Measurements from ENCODE around the gene SF3A2.

DNA sequence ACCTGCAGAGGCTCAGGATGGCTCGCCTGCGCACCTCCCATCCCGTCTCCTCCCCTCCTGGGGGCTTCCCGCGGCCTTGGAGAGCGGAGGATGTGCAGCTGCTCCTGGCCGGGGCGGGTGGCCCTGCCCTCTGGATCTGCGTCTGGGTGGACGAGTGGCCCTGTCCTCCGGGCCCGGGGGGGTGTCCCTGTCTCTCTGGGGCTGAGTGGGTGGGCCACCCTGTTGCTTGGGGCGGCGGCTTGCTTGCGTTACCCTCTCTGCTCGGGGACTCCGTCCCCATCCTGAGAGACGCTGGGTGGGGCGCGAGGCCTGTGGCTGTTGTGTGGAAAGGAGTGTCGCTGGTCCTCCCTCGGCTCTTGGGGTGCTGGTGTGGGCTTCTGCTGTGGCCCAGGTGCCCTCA lies 38.3 kb upstream of the SF3A2 start:
- no peak for TF ChIP-seq SUZ12 (IDR thresholded peaks at IDR 0.05; ENCODE audit: extremely low read depth, insufficient read depth, insufficient read length)
- TF ChIP-seq YY1 (IDR thresholded peaks at IDR 0.05; ENCODE audit: insufficient read depth, insufficient read length): no peak
